Chondrocyte (in vitro differentiated cells): Measurements from ENCODE around the gene PRR18. TPM values are rescaled to one million over a fixed set of nuclear protein-coding genes. Genes with fewer than 3 reads are reported as not detected.

Experiments used
- DNase-seq: peaks from one replicate; pipeline ENCODE4 v3.0.0; 2021; ENCODE audit warnings: mixed read lengths, low spot score
- H3K27ac Mint-ChIP-seq: one replicate; pipeline ENCODE4 v1.8.0; 2021; ENCODE audit warnings: mild to moderate bottlenecking, moderate library complexity, mixed read lengths; ENCODE audit not compliant: unreplicated experiment
- H3K27me3 Mint-ChIP-seq: 2 replicates; pipeline ENCODE4 v1.8.0; 2021; ENCODE audit warnings: low read depth, mixed read lengths
- H3K36me3 Mint-ChIP-seq: 2 replicates; pipeline ENCODE4 v1.8.0; 2021; ENCODE audit warnings: low read depth, mixed read lengths
- H3K4me1 Mint-ChIP-seq: 2 replicates; pipeline ENCODE4 v1.8.0; 2021; ENCODE audit warnings: low read depth, mild to moderate bottlenecking, mixed read lengths
- H3K4me3 Mint-ChIP-seq: one replicate; pipeline ENCODE4 v1.8.0; 2021; ENCODE audit warnings: mild to moderate bottlenecking, moderate library complexity, mixed read lengths; ENCODE audit not compliant: unreplicated experiment
- H3K9me3 Mint-ChIP-seq: 2 replicates; pipeline ENCODE4 v1.8.0; 2021; ENCODE audit warnings: low read depth, mixed read lengths
- CTCF ChIP-seq: fragments of 200-600 bp; sonication (generic); IDR thresholded peaks from 2 replicates; pipeline ENCODE4 v1.5.0; 2021; ENCODE audit warnings: antibody characterized with exemption, mild to moderate bottlenecking, moderate library complexity
- total RNA-seq: library from RNA; stranded (reverse); gene quantifications from 3 replicates; pipeline ENCODE4 v1.2.1, GENCODE V29; 2021

PRR18 gene
- total RNA-seq, 1 donor from 2014 or later, result 0.70 TPM

DNA sequence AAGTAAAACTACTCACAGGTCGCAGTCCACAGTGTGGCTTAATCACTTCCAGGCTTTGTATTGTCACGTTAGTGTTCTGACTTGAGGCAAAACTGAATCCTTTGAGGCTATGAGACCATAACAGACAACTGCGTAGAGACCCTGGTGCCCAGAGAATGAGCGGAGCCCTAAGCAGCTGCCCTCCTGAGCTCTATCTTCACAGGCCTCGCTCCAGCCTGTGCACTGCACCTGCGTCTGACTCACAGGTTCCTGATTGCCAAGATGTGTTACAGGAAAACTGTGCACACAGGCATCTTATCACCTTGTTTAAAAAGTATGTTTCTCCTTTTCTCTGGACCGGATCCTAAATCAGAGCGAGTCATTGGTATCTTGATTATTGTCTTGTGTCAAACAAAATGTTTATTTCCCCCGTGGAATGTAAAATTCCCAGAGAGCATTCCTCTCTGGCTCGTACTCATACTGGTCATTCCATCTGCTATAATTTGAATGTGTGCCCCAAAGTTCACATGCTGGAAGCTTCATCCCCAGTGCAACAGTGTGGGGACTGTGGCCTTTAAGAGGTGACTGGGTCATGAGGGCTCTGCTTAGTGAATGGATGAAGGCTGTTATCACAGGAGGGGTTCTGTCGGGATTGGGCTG lies 25.7 kb downstream of the PRR18 start:
- Mint-ChIP-seq H3K9me3 (no peaks in the 10 kb centered on the region), H3K4me1 (no peaks in the 10 kb centered on the region), H3K4me3 (no peak overlapping the region), H3K27me3 (peaks cover 58% of the 10 kb centered on the region), H3K27ac (no peak overlapping the region), H3K36me3 (no peaks in the 10 kb centered on the region)
- no peak for TF ChIP-seq CTCF
- no peak for DNase-seq

DNA sequence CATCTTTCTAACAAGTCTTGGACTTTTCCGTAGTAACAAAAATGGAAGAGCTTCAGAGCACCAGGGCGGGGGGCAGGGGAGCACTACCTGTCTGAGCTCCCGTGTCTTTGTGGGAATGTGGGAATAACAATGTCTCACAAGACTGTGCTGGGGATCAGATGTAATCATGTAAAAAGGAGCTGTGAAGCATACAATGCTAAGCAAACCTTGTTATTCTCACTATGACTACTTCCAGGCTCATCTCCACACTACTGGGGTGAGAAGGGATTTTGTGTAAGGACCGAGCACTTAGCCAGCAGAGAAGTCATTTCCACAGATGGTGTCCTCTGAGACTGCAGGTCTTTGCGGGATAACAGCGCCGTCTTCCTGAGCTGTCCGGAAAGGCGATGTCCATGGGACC lies 27.1 kb downstream of the PRR18 start:
- Mint-ChIP-seq H3K9me3 (no peaks in the 10 kb centered on the region), H3K27ac (no peak overlapping the region), H3K4me3 (no peak overlapping the region), H3K36me3 (no peaks in the 10 kb centered on the region), H3K4me1 (no peaks in the 10 kb centered on the region), H3K27me3 (peaks cover 59% of the 10 kb centered on the region)
- TF ChIP-seq CTCF, result no peak
- DNase-seq, result no peak

DNA sequence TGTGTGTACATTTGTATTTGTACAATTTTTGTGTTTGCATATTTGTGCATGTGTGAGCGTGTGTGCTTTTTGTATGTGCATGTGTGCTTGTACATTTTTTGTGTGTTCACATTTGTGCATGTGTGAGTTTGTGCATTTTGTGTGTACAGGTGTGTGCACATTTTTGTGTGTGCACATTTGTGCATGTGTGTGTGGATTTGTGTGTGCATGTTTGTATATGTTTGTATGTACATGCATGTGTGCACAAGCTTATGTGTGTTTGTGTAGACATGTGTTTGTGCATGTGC lies 28.9 kb downstream of the PRR18 start:
- Mint-ChIP-seq H3K9me3 (no peaks in the 10 kb centered on the region), H3K36me3 (no peaks in the 10 kb centered on the region), H3K27me3 (peaks cover 56% of the 10 kb centered on the region), H3K4me3 (no peak overlapping the region), H3K4me1 (peaks cover 5% of the 10 kb centered on the region), H3K27ac (no peak overlapping the region)
- TF ChIP-seq CTCF, result no peak
- no peak for DNase-seq

GRCh38 chr6:166278579-166279392 lies 29.4 kb downstream of the PRR18 start:
- Mint-ChIP-seq H3K4me1 (peaks cover 5% of the 10 kb centered on the region), H3K4me3 (no peak overlapping the region), H3K9me3 (no peaks in the 10 kb centered on the region), H3K36me3 (no peaks in the 10 kb centered on the region), H3K27me3 (peaks cover 54% of the 10 kb centered on the region), H3K27ac (no peak overlapping the region)
- no peak for DNase-seq
- TF ChIP-seq CTCF, result no peak

DNA sequence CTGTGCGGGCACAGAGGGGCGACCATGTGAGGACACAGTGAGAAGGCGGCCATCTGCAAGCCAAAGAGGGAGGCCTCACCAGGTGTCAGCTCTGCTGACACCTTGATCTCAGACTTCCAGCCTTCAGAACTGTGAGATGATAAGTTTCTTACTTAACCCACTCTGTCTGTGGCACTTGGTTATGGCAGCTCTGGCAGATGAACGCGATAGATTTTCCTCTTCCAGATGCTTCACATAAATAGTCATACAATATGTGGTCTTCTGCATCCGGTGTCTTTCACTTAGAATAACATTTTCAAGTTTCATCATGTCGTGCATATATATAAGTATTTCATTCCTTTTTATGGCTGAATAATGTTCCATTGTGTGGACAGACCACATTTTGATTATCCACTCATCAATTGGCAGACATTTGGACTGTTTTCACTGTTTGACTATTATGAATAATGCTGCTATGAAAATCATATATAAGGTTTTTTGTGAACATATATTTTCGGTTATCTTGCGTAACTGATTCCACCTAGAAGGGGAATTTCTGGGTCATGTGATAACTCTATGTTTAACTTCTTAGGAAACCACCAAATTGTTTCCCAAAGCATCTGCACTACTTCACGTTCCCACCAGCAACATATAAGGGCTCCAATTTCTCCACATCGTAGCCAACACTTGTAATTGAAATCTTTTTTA lies 30.2 kb downstream of the PRR18 start:
- peaks cover 5% of the 10 kb centered on the region for H3K4me1 Mint-ChIP-seq
- TF ChIP-seq CTCF, result no peak
- H3K9me3 Mint-ChIP-seq, result no peaks in the 10 kb centered on the region

More for the DNA sequence above, 30.2 kb downstream of the PRR18 start:
- no peak for DNase-seq
- no peak overlapping the region for H3K4me3 Mint-ChIP-seq
- H3K27ac Mint-ChIP-seq, result no peak overlapping the region
- peaks cover 53% of the 10 kb centered on the region for H3K27me3 Mint-ChIP-seq
- H3K36me3 Mint-ChIP-seq, result no peaks in the 10 kb centered on the region
